Right renal pelvis (tissue), 4 donors: ENCODE measurements around the gene TUBAL3. TPM values are rescaled to one million over a fixed set of nuclear protein-coding genes. Genes with fewer than 3 reads are reported as not detected.
A peak's percentile ranks its signal among the peaks of the same experiment; 100 is the strongest.

ENCODE experiments used
- DNase-seq, 4 donors: peaks; one replicate each; pipeline ENCODE4 v3.0.0-alpha.2; 2013; ENCODE audit warnings: low read depth in 4 of 4, low spot score in 3 of 4, missing footprints in 1 of 4
- polyA plus RNA-seq, 4 donors: library from polyadenylated mRNA; unstranded; fragments of 120-200 nt; gene quantifications; one replicate each; pipeline ENCODE4 v1.2.1, GENCODE V29; 2013; ENCODE audit not compliant: insufficient read length in 4 of 4

The TUBAL3 gene
- polyA plus RNA-seq = under 1 TPM in 3 of 4 donors, not detected in 1; 0.13 to 0.38 (median 0.23) TPM

- DNase-seq = no peak
These were observed at the start of gene TUBAL3 for GRCh38 chr10:5404208-5405041. TUBAL3 (minus strand) TSS chr10:5404828; CDS start chr10:5404792, 36 bp downstream.

- no peak for DNase-seq
These were observed 49.3 kb upstream of the TUBAL3 start for GRCh38 chr10:5453749-5454489.

- no peak for DNase-seq
These were observed 46.2 kb upstream of the TUBAL3 start for GRCh38 chr10:5450605-5451384.

- peak in 1 of 4 donors; percentile 44 for DNase-seq
These were observed 45.2 kb upstream of the TUBAL3 start for GRCh38 chr10:5449823-5450222.

DNA sequence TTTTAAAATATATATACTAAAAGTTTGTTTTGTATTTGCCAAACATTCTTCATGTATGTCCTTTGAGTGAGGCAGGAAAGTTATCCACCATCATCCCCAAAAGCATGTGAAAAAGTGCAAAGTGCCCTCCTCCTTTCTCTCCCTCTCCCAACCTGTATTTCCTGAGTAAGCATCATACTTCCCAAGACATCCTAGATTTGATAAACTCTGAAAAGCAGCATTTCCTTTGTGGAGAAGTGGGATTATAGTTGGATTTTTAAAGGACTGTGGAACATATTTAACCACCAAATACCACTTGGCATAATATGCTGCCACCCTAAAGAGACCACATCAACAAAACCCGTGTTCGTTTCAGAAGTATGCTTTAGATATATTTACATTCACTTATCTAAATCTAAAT is 44.6 kb upstream of the TUBAL3 start:
- DNase-seq = no peak

DNA sequence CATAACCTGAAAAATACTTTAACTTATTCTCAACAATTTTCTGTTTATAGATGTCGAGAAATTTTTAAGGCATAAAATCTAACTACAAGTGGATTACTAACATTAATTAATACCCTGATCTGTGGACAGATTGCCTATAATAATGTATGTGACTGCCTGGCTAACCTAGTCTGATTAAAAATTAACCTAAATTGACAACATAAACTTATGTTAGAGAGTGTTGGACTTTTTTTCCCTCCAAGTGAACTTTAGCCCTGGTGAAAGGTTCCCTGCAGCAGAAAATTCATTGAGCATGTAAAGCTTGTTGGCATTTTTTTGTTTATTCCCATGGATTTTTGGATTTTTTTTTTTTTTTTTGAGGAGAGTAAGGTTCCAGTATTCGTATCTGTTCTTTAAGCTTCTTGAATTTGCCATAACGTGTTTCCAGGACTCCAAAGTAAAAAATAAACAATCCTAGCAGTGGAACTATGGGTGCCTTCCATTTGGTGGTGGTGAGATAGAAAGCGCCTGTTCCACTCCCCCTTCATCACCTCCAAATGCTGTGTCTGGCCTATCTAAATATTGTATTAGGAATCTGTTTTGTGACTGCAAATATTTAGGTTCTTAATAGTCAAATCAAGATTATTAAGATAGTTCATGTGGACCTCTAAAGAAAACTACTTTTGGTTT is 43.8 kb upstream of the TUBAL3 start:
- peak in 1 of 4 donors; percentile 33 for DNase-seq

DNA sequence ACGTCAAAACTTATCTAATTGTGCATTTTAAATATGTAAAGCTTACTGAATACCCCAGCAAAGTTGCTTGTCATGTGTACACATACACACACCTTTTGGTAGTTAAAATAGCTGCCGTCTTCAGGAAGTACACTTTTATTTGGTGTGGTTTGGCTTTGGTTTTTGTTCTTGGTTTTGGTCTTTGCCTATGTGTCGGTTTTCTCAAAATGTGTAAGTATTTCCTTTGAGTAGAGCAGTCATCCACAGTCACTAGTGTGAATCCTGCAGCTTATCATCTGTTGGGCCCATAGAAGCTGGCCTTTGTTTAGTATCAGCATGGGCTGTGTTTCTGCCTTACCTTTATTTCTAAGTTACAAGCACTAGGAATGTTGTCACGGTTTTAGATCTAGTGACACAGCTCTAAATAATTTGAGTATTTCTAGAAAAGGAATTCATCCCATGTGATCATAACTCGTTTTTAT is 43.0 kb upstream of the TUBAL3 start:
- DNase-seq = no peak

DNA sequence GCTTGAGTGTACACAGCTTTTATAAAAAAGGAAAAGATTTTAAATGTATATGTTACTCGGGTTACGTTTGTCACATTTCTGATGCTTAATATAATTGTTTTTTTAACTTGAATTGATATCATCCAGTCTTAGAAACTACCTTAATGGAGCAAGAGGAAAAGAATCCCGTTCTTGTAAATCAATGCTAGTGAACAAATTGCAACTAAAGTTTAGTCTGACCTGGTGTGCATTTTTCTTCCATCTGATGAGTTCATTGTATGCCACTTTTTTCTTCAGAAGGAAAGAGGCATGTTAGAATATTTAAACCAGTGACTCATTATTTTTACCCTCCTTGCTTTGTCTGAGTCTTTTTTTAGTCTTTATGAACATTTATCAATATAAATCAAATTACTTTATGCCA is 42.4 kb upstream of the TUBAL3 start:
- no peak for DNase-seq

DNA sequence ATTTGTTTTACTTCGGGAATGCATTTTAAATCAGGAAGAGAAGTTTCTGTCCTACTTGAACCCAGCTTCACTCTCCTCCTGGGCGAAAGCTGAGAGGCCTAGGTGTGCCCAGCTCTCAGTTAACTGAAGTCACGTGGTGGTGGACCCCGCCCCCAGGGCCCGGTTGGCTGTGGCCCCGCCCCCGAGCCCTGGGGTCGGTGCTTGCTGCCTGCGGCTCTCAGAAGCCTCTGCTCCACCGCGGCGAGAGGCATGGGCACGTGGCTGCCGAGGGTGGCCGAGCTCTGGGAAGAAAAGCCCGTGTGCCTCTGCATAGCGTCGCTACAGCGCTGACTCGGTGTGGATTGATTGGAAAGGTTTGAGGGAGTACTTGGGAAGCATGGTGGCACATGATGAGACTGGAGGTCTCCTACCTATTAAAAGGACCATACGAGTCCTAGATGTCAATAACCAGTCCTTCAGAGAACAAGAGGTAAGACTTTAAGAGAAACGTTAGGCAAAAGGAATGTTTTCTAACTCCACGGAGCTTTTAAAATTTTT is 41.8 kb upstream of the TUBAL3 start:
- peak; percentile 68 to 84 (median 81) for DNase-seq

GRCh38 chr10:5445006-5445405 is 40.4 kb upstream of the TUBAL3 start:
- DNase-seq = no peak

DNA sequence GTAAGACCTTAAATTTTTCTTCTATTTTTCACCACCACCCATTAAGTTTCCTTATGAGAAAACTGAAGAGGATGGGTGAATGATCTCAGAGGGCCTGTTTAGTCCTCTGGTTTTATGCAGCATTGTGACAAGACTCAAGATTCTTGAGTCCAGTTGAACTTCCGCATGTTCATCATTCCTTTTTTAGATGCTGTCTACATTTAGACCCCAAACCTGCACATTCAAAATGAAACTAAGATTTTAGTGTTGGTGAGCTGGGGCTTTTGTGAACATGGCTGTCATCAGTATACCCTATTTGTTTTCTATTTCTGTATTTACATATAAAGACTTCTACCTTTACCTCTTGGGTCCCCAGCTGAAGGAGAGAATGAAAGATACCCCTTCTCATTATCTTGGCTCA is 38.8 kb upstream of the TUBAL3 start:
- DNase-seq = no peak

DNA sequence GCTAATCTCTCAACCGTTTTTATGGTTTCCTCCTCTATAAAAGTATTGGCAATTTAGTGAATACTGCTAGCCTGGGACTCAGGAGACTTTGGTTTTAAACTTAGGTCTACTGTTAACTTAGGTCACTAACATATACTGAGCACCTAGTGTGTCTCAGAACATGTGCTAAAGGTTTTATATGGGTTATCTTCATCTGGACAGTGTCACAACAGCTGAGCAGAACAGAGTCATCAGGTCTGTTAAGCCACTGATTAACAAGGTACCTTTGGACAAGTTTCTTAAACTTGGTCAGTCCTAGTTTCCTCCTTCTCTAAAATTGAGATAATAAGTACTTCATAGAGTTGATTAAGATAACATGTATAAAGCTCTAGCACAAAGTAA is 38.4 kb upstream of the TUBAL3 start:
- DNase-seq = no peak

DNA sequence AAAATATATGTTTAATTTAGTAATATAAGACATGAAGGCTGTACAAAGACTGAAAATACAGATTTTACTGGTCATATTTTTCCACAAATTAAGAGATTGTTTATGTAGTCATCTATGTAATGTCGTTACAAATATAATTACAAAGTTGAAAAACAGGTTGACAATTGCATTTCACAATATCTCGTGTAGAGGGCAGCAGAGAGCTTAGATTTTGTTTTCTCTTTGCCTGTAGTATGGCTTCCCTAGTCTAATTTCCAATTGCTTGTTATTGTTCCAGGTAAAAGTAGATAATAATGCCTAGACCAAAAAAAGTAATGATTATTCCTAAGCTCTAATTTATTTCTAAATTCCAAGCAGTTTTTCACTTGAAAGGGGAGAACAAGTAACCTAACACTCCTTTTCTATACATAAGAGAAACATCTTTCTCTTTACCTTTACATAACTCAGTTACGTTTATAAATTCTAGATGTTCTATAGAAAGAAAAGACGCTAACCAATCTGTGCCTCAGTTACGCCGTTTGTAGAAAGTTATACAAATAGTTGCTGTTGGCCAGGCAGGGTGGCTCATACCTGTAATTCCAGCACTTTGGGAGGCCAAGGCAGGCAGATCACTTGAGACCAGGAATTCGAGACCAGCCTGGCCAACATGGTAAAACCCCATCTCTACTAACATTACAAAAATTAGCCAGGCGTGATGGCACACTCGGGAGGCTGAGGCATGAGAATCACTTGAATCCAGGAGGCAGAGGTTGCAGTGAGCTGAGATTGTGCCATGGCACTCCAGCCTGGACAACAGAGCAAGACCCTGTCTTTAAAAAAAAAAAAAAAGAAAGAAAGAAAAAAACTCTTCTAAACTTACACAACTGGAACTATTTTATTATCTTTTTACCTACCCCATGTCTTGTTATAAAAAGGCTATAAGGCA is 37.7 kb upstream of the TUBAL3 start:
- peak in 2 of 4 donors; percentile 51 to 53 for DNase-seq

DNA sequence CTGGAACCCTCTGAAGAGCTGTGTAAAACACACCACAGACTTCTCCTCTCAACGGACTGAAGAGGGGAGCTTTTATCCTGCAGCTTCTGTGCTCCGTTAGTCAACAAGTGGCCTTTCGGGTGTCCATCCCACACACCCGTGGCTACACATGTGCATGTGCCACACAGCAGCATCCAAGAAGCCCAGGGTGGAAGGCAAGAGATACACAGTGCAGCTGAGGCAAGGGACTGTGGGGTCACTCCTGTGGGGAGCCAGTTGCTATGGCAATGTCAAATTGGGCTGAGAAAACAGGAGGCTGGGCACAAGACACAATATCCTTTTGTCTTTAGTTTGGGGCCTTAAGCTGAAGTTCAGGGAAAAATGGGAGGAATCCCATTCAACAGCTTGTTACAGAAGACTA is 36.5 kb upstream of the TUBAL3 start:
- no peak for DNase-seq

DNA sequence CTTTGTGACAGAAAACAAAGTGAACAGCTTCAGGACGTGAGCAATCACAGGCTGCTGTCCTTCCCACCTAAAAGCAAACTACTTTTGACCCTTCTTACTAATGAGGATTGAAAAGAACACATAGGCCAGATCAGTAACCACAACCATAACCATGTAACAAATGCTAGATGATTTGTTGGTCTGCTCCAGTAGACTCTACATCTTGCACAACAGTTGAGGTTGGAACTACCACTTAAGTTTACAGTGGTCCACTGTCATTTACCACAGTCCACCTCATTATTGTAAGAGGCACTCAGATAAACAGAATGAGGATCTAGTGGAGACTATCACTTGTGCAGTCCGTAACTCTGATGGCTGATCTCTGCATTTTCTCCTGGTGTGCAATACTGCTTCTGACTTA is 35.6 kb upstream of the TUBAL3 start:
- no peak for DNase-seq

DNA sequence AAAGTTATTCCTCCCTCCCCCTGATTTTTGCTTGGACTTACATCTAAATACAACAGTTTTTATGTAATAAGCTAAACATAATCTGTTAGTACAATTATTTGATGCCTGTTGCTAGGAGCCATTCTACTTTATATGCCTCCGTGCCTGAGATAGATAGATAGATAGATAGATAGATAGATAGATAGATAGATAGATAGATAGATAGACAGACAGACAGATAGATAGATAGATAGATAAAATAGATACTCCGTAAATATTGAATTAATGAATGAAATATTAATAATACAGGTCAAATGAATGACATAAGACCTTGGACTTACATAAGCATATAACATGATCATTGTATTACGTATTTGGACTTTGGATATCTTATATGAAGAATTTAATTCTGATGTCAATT is 30.7 kb upstream of the TUBAL3 start:
- no peak for DNase-seq

DNA sequence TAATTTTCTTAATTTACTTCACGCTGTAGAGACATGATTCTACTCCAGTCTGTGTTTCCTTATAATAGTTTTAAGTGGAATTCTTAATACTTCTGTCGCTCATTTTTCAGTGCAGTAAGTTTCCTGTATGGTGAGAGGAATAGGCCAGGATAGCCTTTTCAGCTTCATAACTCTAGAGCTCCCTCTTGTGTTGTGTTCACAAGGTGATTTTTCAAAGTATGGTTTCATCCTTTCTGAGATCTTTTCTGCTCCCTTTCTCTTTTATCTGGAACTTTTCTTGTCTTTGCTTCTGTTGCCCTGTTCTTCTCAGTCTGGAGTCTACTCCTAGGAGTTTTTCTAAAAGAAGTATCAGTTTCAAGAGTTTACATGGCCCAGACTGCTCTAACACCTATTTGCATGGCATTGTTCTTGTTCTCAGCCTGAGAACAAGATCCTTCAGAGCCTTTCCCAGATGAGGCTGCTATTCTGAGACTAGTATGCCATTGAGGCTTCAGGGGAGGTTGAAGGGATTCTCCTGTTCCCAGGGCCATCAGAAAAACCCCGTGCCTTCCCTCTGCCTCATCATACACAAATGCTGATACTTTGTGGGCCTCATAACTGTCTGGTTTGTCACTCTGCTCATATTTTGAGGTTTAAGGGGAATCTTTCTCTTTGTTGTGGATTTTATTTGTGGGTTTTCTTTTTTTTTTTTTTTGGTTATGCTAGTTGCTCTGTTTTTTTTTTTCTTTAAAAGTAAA is 29.6 kb upstream of the TUBAL3 start:
- no peak for DNase-seq

DNA sequence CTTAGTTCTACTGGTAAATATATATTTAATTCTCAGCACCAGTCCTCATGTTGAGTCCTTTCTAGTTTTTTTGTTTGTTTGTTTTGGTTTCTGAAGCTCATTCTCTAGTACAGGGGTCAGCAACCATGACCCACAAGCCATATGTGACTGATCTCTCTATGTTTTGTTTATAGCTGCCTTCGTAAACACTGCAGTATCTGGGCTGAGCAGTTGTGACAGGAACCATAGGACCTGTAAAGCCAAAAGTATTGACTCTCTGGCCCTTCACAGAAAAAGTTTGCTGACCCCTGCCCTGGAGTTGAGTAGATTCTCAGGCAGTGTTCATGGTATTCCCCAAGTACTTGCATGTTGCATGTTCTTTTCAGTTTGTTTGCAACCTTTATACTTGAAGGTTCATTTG is 28.6 kb upstream of the TUBAL3 start:
- DNase-seq = no peak
